ENCODE results near the gene SGF29. TPM values are rescaled to one million over a fixed set of nuclear protein-coding genes. Genes with fewer than 3 reads are reported as not detected.
A peak's percentile ranks its signal among the peaks of the same experiment; 100 is the strongest.
"Not testable (repeated sequence)": the region's sequence is repeated elsewhere in the genome, so short reads cannot be mapped to it uniquely, and the experiment has no call there.

Gene SGF29
- total and polyA plus RNA-seq, 9 of the 15 experiments (the other 6 are each of a cell fraction or from before 2014, with no cell fraction given) = 2.6 to 36.1 (median 21.2) TPM

- peak; percentile 79 for TF ChIP-seq ETV1 (tag; conservative IDR thresholded peaks at IDR 0.05; ENCODE audit: low read depth)
Measured at GRCh38 chr16:28615486-28616223, 61.9 kb downstream of the SGF29 start (continued).

- H3K4me2 ChIP-seq (ENCODE audit: insufficient read depth, low read length); POLR2A ChIA-PET; BruUV-seq (replicated peaks); H2AFZ ChIP-seq (ENCODE audit: low read depth, low read length); H3K4me3 ChIP-seq; H3K79me2 ChIP-seq (ENCODE audit: control insufficient read depth, insufficient read depth, low read length); DNase-seq (ENCODE audit: extremely low read depth in 1 of 4, low spot score in 3 of 4); ATAC-seq; H3K36me3 ChIP-seq (ENCODE audit: control insufficient read depth, insufficient read depth, low read length); H3K9me1 ChIP-seq (ENCODE audit: control insufficient read depth, insufficient read depth, low read length); FAIRE-seq; H4K20me1 ChIP-seq (replicated peaks; ENCODE audit: control insufficient read depth, insufficient read depth, low read length); H3K27me3 ChIP-seq (ENCODE audit: control insufficient read depth in 2 of 2, insufficient read depth in 2 of 2, low read length in 2 of 2); H3K27ac ChIP-seq (ENCODE audit: extremely low read depth, low read depth, low read length); intact Hi-C loops (cut with micrococcal nuclease); H3K9me3 ChIP-seq (replicated peaks; ENCODE audit: control insufficient read depth, insufficient read depth, low read depth, low read length); H3K9ac ChIP-seq (ENCODE audit: insufficient read depth in 1 of 2, low read depth in 2 of 2, low read length in 2 of 2); H3K4me1 ChIP-seq (replicated peaks in 1 of 2; ENCODE audit: control insufficient read depth in 2 of 2, insufficient read depth in 2 of 2, low read length in 2 of 2): not testable (repeated sequence)
- WGBS (ENCODE audit: insufficient coverage, low coverage, missing lambda C conversion rate) = 39% methylated on average over 7 of the region's 7 CpGs
- in situ Hi-C loops (cut with MboI) = loop anchor here (25.0 kb wide), 4 partner anchors 96 to 1596 kb away; partner anchors contain the start of genes EIF3C and EIF3CL
- CTCF ChIA-PET (ENCODE audit: low intra/inter-chr PET ratio) = interaction anchor here (1.4 kb wide), 1 partner anchor 293 kb away, joined by 4 read pairs; no protein-coding TSS in a partner anchor
Measured at GRCh38 chr16:28616224-28616577, 62.5 kb downstream of the SGF29 start.

GRCh38 chr16:28616636-28617035 lies 62.9 kb downstream of the SGF29 start:
- Histone ChIP-seq H3K9me1 (ENCODE audit: control insufficient read depth, insufficient read depth, low read length) (no peaks in the 10 kb centered on the region), H3K9me3 (replicated peaks; ENCODE audit: control insufficient read depth, insufficient read depth, low read depth, low read length) (no peaks in the 10 kb centered on the region), H3K27ac (ENCODE audit: extremely low read depth, low read depth, low read length) (no peak overlapping the region), H2AFZ (ENCODE audit: low read depth, low read length) (no peak overlapping the region), H3K9ac (ENCODE audit: insufficient read depth in 1 of 2, low read depth in 2 of 2, low read length in 2 of 2) (no peak overlapping the region), H3K4me2 (ENCODE audit: insufficient read depth, low read length) (no peak overlapping the region), H3K27me3 (ENCODE audit: control insufficient read depth in 2 of 2, insufficient read depth in 2 of 2, low read length in 2 of 2) (no peaks in the 10 kb centered on the region; a peak in 2 of 5 replicates), H3K4me1 (replicated peaks in 1 of 2; ENCODE audit: control insufficient read depth in 2 of 2, insufficient read depth in 2 of 2, low read length in 2 of 2) (no peaks in the 10 kb centered on the region), H4K20me1 (replicated peaks; ENCODE audit: control insufficient read depth, insufficient read depth, low read length) (no peaks in the 10 kb centered on the region), H3K36me3 (ENCODE audit: control insufficient read depth, insufficient read depth, low read length) (no peaks in the 10 kb centered on the region), H3K79me2 (ENCODE audit: control insufficient read depth, insufficient read depth, low read length) (no peaks in the 10 kb centered on the region), H3K4me3 (no peak overlapping the region)
- in situ Hi-C loops (cut with MboI) (loop anchor here (25.0 kb wide), 4 partner anchors 96 to 1596 kb away; partner anchors contain the start of genes EIF3C and EIF3CL), intact Hi-C loops (cut with micrococcal nuclease) (no loop called here)
- FAIRE-seq (no peak), DNase-seq (ENCODE audit: extremely low read depth in 1 of 4, low spot score in 3 of 4) (no peak), ATAC-seq (no peak)
- ChIA-PET CTCF (ENCODE audit: low intra/inter-chr PET ratio) (interaction anchor here (1.4 kb wide), 1 partner anchor 294 kb away, joined by 4 read pairs; no protein-coding TSS in a partner anchor), POLR2A (no interaction called here)
- BruUV-seq (replicated peaks) = no TSS peak
- WGBS (ENCODE audit: insufficient coverage, low coverage, missing lambda C conversion rate) = 45% methylated on average over 7 of the region's 7 CpGs
- TF ChIP-seq ZNF551 (CRISPR knock-in tag; IDR thresholded peaks at IDR 0.05) = no peak
- TF ChIP-seq NR2C2 (CRISPR knock-in tag; IDR thresholded peaks at IDR 0.05) = no peak
- TF ChIP-seq NR2C2 (tag; IDR thresholded peaks at IDR 0.05) = no peak
- TF ChIP-seq ZNF140 (CRISPR knock-in tag; IDR thresholded peaks at IDR 0.05) = no peak
- no peak for TF ChIP-seq ZNF175 (CRISPR knock-in tag; IDR thresholded peaks at IDR 0.05; ENCODE audit: low read depth)
- no peak for TF ChIP-seq ARID2 (IDR thresholded peaks at IDR 0.05)
- TF ChIP-seq POLR2AphosphoS5 (IDR thresholded peaks at IDR 0.05; ENCODE audit: control insufficient read depth, insufficient read depth, low read depth, low read length) = no peak
- TF ChIP-seq GMEB1 (CRISPR knock-in tag; IDR thresholded peaks at IDR 0.05) = no peak
- TF ChIP-seq ZNF197 (CRISPR knock-in tag; IDR thresholded peaks at IDR 0.05; ENCODE audit: low read depth) = no peak
- no peak for TF ChIP-seq FOS (IDR thresholded peaks at IDR 0.05; ENCODE audit: extremely low read depth, insufficient read length)
